Caco-2 (cell line): ENCODE data around the gene AKT2. TPM values are rescaled to one million over a fixed set of nuclear protein-coding genes. Genes with fewer than 3 reads are reported as not detected.

Source experiments
- BruUV-seq: library from RNA; stranded (reverse); fragments of 400-500 nt; replicated peaks from 2 replicates; lab custom pipeline; 2021; lab: Mats Ljungman, UMichigan
- CTCF ChIA-PET: fragments of 300-600 bp; sonication (Branson Sonifier 250); formaldehyde crosslinking; loops from one replicate; lab custom pipeline; 2022; ENCODE audit warnings: antibody characterized with exemption; lab: Charles Lee
- POLR2A ChIA-PET: fragments of 300-600 bp; sonication (Branson Sonifier 250); formaldehyde crosslinking; loops from one replicate; lab custom pipeline; 2022; ENCODE audit warnings: antibody characterized with exemption; lab: Charles Lee
- DNase-seq, 2 experiments: peaks; one replicate each; pipeline versions ENCODE4 v3.0.0 to v3.0.0-alpha.2; 2020 to 2022
- H3K27me3 ChIP-seq: replicated peaks from 2 replicates; pipeline ENCODE4 v1.6.0; 2011; ENCODE audit warnings: low read length; ENCODE audit not compliant: control insufficient read depth, insufficient read depth
- H3K36me3 ChIP-seq: 2 replicates; pipeline ENCODE4 v1.5.1; 2011; ENCODE audit warnings: low read length; ENCODE audit not compliant: control insufficient read depth, insufficient read depth
- H3K4me1 ChIP-seq: fragments of 250-450 bp; sonication (Bioruptor Pico); 2 replicates; pipeline ENCODE4 v1.5.1; 2020; ENCODE audit warnings: mild to moderate bottlenecking
- H3K4me3 ChIP-seq: 2 replicates; pipeline ENCODE4 v1.5.1; 2011; ENCODE audit warnings: low read depth, mild to moderate bottlenecking, control low read depth, low read length
- H3K9me3 ChIP-seq: fragments of 250-450 bp; sonication (Bioruptor Pico); 2 replicates; pipeline ENCODE4 v1.5.1; 2020; ENCODE audit warnings: mild to moderate bottlenecking, moderate library complexity
- H3K27ac Mint-ChIP-seq: one replicate; pipeline ENCODE4 v1.8.0; 2022; ENCODE audit warnings: mixed read lengths; ENCODE audit not compliant: unreplicated experiment
- H3K27me3 Mint-ChIP-seq: one replicate; pipeline ENCODE4 v1.8.0; 2022; ENCODE audit warnings: mixed read lengths; ENCODE audit not compliant: insufficient read depth, unreplicated experiment
- H3K36me3 Mint-ChIP-seq: one replicate; pipeline ENCODE4 v1.8.0; 2022; ENCODE audit warnings: mild to moderate bottlenecking, mixed read lengths; ENCODE audit not compliant: insufficient read depth, unreplicated experiment
- H3K4me1 Mint-ChIP-seq: one replicate; pipeline ENCODE4 v1.8.0; 2022; ENCODE audit warnings: low read depth, mixed read lengths; ENCODE audit not compliant: unreplicated experiment
- H3K4me3 Mint-ChIP-seq: one replicate; pipeline ENCODE4 v1.8.0; 2022; ENCODE audit warnings: mild to moderate bottlenecking, moderate library complexity, mixed read lengths; ENCODE audit not compliant: unreplicated experiment
- H3K9me3 Mint-ChIP-seq: one replicate; pipeline ENCODE4 v1.8.0; 2022; ENCODE audit warnings: mixed read lengths; ENCODE audit not compliant: unreplicated experiment
- CTCF ChIP-seq, 2 experiments: fragments of 200-600 bp in 1 of 2; IDR thresholded peaks; 1 replicate in 1 of 2; 2 replicates in 1 of 2; pipeline versions ENCODE4 v1.5.1 to v1.8.0; 2011 to 2022; ENCODE audit warnings: antibody characterized with exemption in 1 of 2, control low read depth in 1 of 2, inconsistent platforms in 1 of 2, low read depth in 1 of 2, low read length in 1 of 2, mild to moderate bottlenecking in 1 of 2, moderate library complexity in 1 of 2; ENCODE audit not compliant: insufficient read depth in 1 of 2, severe bottlenecking in 1 of 2, unreplicated experiment in 1 of 2
- intact Hi-C: fragments of 100-400 bp; cut with micrococcal nuclease; formaldehyde crosslinking; loops from one replicate; pipeline ENCODE4 v1.10.0; 2022; ENCODE audit not compliant: unreplicated experiment
- total RNA-seq: library from RNA; stranded (reverse); gene quantifications from 2 replicates; pipeline ENCODE4 v1.2.3, GENCODE V29; 2022

Gene AKT2
- total RNA-seq, 1 experiment from 2014 or later, result 169 TPM

- POLR2A ChIA-PET, result no interaction called here
- no peaks in the 10 kb centered on the region for H3K27me3 ChIP-seq
- no peaks in the 10 kb centered on the region for H3K36me3 ChIP-seq
Observed at GRCh38 chr19:40246292-40247073, 38.7 kb downstream of the AKT2 start.

GRCh38 chr19:40245506-40246128 is 39.5 kb downstream of the AKT2 start:
- TF ChIP-seq CTCF (IDR thresholded peaks at IDR 0.05; ENCODE audit: insufficient read depth in 1 of 2, low read depth in 1 of 2, low read length in 1 of 2, severe bottlenecking in 1 of 2, unreplicated experiment in 1 of 2), result no peak
- no peak overlapping the region for H3K27ac Mint-ChIP-seq
- ChIA-PET CTCF (no interaction called here), POLR2A (no interaction called here)
- Histone ChIP-seq H3K9me3 (no peaks in the 10 kb centered on the region), H3K27me3 (no peaks in the 10 kb centered on the region), H3K4me1 (no peaks in the 10 kb centered on the region), H3K4me3 (no peak overlapping the region), H3K36me3 (no peaks in the 10 kb centered on the region; the same call in 1 of the 2 replicates)
- peaks cover 40% of the 10 kb centered on the region for H3K36me3 Mint-ChIP-seq
- intact Hi-C loops, result no loop called here
- H3K27me3 Mint-ChIP-seq, result no peaks in the 10 kb centered on the region
- BruUV-seq, result no TSS peak
- H3K4me1 Mint-ChIP-seq, result peaks cover 5% of the 10 kb centered on the region
- no peaks in the 10 kb centered on the region for H3K9me3 Mint-ChIP-seq
- H3K4me3 Mint-ChIP-seq, result no peak overlapping the region
- no peak for DNase-seq

More at GRCh38 chr19:40246292-40247073, 38.7 kb downstream of the AKT2 start:
- no peak for DNase-seq
- H3K4me3 Mint-ChIP-seq, result no peak overlapping the region
- no peaks in the 10 kb centered on the region for H3K9me3 ChIP-seq
- H3K4me1 Mint-ChIP-seq, result peaks cover 5% of the 10 kb centered on the region
- peaks cover 34% of the 10 kb centered on the region for H3K36me3 Mint-ChIP-seq
- H3K27me3 Mint-ChIP-seq, result no peaks in the 10 kb centered on the region
- H3K4me1 ChIP-seq, result 0 out of 2 replicates have a peak, but pooled peaks cover 2% of the 10 kb centered on the region
- no TSS peak for BruUV-seq
- H3K27ac Mint-ChIP-seq, result no peak overlapping the region
- no peaks in the 10 kb centered on the region for H3K9me3 Mint-ChIP-seq
- intact Hi-C loops, result no loop called here
- no peak overlapping the region for H3K4me3 ChIP-seq
- TF ChIP-seq CTCF (IDR thresholded peaks at IDR 0.05; ENCODE audit: insufficient read depth in 1 of 2, low read depth in 1 of 2, low read length in 1 of 2, severe bottlenecking in 1 of 2, unreplicated experiment in 1 of 2), result no peak
- CTCF ChIA-PET, result no interaction called here

GRCh38 chr19:40244579-40245317 is 40.4 kb downstream of the AKT2 start:
- intact Hi-C loops, result no loop called here
- H3K36me3 ChIP-seq, result no peaks in the 10 kb centered on the region; the same call in 1 of the 2 replicates
- H3K4me1 ChIP-seq, result no peaks in the 10 kb centered on the region
- Mint-ChIP-seq H3K4me3 (no peak overlapping the region), H3K27me3 (no peaks in the 10 kb centered on the region), H3K27ac (no peak overlapping the region), H3K9me3 (no peaks in the 10 kb centered on the region), H3K4me1 (peaks cover 3% of the 10 kb centered on the region), H3K36me3 (peaks cover 32% of the 10 kb centered on the region)
- DNase-seq, result no peak
- no TSS peak for BruUV-seq
- no peaks in the 10 kb centered on the region for H3K27me3 ChIP-seq
- ChIA-PET POLR2A (no interaction called here), CTCF (no interaction called here)
- no peak for TF ChIP-seq CTCF (IDR thresholded peaks at IDR 0.05; ENCODE audit: insufficient read depth in 1 of 2, low read depth in 1 of 2, low read length in 1 of 2, severe bottlenecking in 1 of 2, unreplicated experiment in 1 of 2)
- no peak overlapping the region for H3K4me3 ChIP-seq
- no peaks in the 10 kb centered on the region for H3K9me3 ChIP-seq
